ENCODE measurements around the gene DVL2. TPM values are rescaled to one million over a fixed set of nuclear protein-coding genes. Genes with fewer than 3 reads are reported as not detected.

Gene DVL2
- total RNA-seq, 1 experiment from 2014 or later = 41.3 TPM

GRCh38 chr17:7217113-7217987, 17.0 kb downstream of the DVL2 start:
- ChIA-PET CTCF (no interaction called here), POLR2A (interaction anchor here (0.5 kb wide), 1 partner anchor 130 kb away, joined by 17 read pairs; no protein-coding TSS in a partner anchor)

GRCh38 chr17:7216242-7217112, 17.8 kb downstream of the DVL2 start:
- no peaks in the 10 kb centered on the region for H3K27me3 ChIP-seq (replicated peaks; ENCODE audit: control insufficient read depth, insufficient read depth, low read length)
- intact Hi-C loops (cut with micrococcal nuclease; ENCODE audit: unreplicated experiment) = no loop called here
- no peaks in the 10 kb centered on the region for H3K9me3 ChIP-seq
- Mint-ChIP-seq H3K27me3 (ENCODE audit: insufficient read depth, unreplicated experiment) (no peaks in the 10 kb centered on the region), H3K27ac (ENCODE audit: unreplicated experiment) (no peak overlapping the region), H3K9me3 (ENCODE audit: unreplicated experiment) (no peaks in the 10 kb centered on the region), H3K4me3 (ENCODE audit: unreplicated experiment) (peak overlapping the region; percentile 21), H3K36me3 (ENCODE audit: insufficient read depth, unreplicated experiment) (peaks cover 43% of the 10 kb centered on the region), H3K4me1 (ENCODE audit: low read depth, unreplicated experiment) (peaks cover 5% of the 10 kb centered on the region)
- ChIA-PET POLR2A (no interaction called here), CTCF (no interaction called here)
- no peak for TF ChIP-seq CTCF (IDR thresholded peaks at IDR 0.05; ENCODE audit: insufficient read depth in 1 of 2, low read depth in 1 of 2, low read length in 1 of 2, severe bottlenecking in 1 of 2, unreplicated experiment in 1 of 2)
- H3K36me3 ChIP-seq (ENCODE audit: control insufficient read depth, insufficient read depth, low read length) = no peaks in the 10 kb centered on the region
- no peak for DNase-seq
- no TSS peak for BruUV-seq (replicated peaks)
- H3K4me3 ChIP-seq (ENCODE audit: low read depth, low read length) = no peak overlapping the region
- H3K4me1 ChIP-seq = peaks cover 10% of the 10 kb centered on the region

More at GRCh38 chr17:7217113-7217987, 17.0 kb downstream of the DVL2 start:
- H3K36me3 ChIP-seq (ENCODE audit: control insufficient read depth, insufficient read depth, low read length) = no peaks in the 10 kb centered on the region
- no peaks in the 10 kb centered on the region for H3K27me3 ChIP-seq (replicated peaks; ENCODE audit: control insufficient read depth, insufficient read depth, low read length)
- H3K4me3 Mint-ChIP-seq (ENCODE audit: unreplicated experiment) = no peak overlapping the region
- peaks cover 10% of the 10 kb centered on the region for H3K4me1 ChIP-seq
- intact Hi-C loops (cut with micrococcal nuclease; ENCODE audit: unreplicated experiment) = no loop called here
- H3K4me3 ChIP-seq (ENCODE audit: low read depth, low read length) = no peak overlapping the region
- no peak for DNase-seq
- no peaks in the 10 kb centered on the region for H3K27me3 Mint-ChIP-seq (ENCODE audit: insufficient read depth, unreplicated experiment)
- H3K27ac Mint-ChIP-seq (ENCODE audit: unreplicated experiment) = no peak overlapping the region
- BruUV-seq (replicated peaks) = no TSS peak
- peaks cover 5% of the 10 kb centered on the region for H3K4me1 Mint-ChIP-seq (ENCODE audit: low read depth, unreplicated experiment)
- no peak for TF ChIP-seq CTCF (IDR thresholded peaks at IDR 0.05; ENCODE audit: insufficient read depth in 1 of 2, low read depth in 1 of 2, low read length in 1 of 2, severe bottlenecking in 1 of 2, unreplicated experiment in 1 of 2)
- no peaks in the 10 kb centered on the region for H3K9me3 ChIP-seq
- no peaks in the 10 kb centered on the region for H3K9me3 Mint-ChIP-seq (ENCODE audit: unreplicated experiment)
- peaks cover 52% of the 10 kb centered on the region for H3K36me3 Mint-ChIP-seq (ENCODE audit: insufficient read depth, unreplicated experiment)

GRCh38 chr17:7215652-7216180, 18.6 kb downstream of the DVL2 start:
- H3K9me3 Mint-ChIP-seq (ENCODE audit: unreplicated experiment) = no peaks in the 10 kb centered on the region
- BruUV-seq (replicated peaks) = no TSS peak
- Histone ChIP-seq H3K36me3 (ENCODE audit: control insufficient read depth, insufficient read depth, low read length) (no peaks in the 10 kb centered on the region), H3K27me3 (replicated peaks; ENCODE audit: control insufficient read depth, insufficient read depth, low read length) (no peaks in the 10 kb centered on the region), H3K9me3 (no peaks in the 10 kb centered on the region), H3K4me1 (peaks cover 7% of the 10 kb centered on the region), H3K4me3 (ENCODE audit: low read depth, low read length) (no peak overlapping the region)
- H3K27ac Mint-ChIP-seq (ENCODE audit: unreplicated experiment) = no peak overlapping the region
- CTCF ChIA-PET = interaction anchor here (2.9 kb wide), 1 partner anchor 170 kb away, joined by 13 read pairs; no protein-coding TSS in a partner anchor
- TF ChIP-seq CTCF (IDR thresholded peaks at IDR 0.05; ENCODE audit: insufficient read depth in 1 of 2, low read depth in 1 of 2, low read length in 1 of 2, severe bottlenecking in 1 of 2, unreplicated experiment in 1 of 2) = no peak
- peaks cover 36% of the 10 kb centered on the region for H3K36me3 Mint-ChIP-seq (ENCODE audit: insufficient read depth, unreplicated experiment)
- peaks cover 5% of the 10 kb centered on the region for H3K4me1 Mint-ChIP-seq (ENCODE audit: low read depth, unreplicated experiment)
- H3K27me3 Mint-ChIP-seq (ENCODE audit: insufficient read depth, unreplicated experiment) = no peaks in the 10 kb centered on the region
- POLR2A ChIA-PET = no interaction called here
- intact Hi-C loops (cut with micrococcal nuclease; ENCODE audit: unreplicated experiment) = no loop called here
- peak overlapping the region; percentile 80 for H3K4me3 Mint-ChIP-seq (ENCODE audit: unreplicated experiment)
- DNase-seq = no peak

Measured in Caco-2 (cell line).